D721Med (cell line): ENCODE measurements around the gene ZMAT5.
"Not testable (repeated sequence)": the region's sequence is repeated elsewhere in the genome, so short reads cannot be mapped to it uniquely, and the experiment has no call there.

Experiments
- DNase-seq: peaks from one replicate; pipeline ENCODE4 v3.0.0; 2011; ENCODE audit warnings: low spot score; ENCODE audit not compliant: insufficient read length
- FAIRE-seq: peaks from 2 replicates; lab custom pipeline; 2011; peaks lifted over from hg19 to GRCh38; lab: Jason Lieb, UNC
- TF ChIP-seq, protein P1 (sequence below): IDR thresholded peaks from 2 replicates; pipeline ENCODE4 v1.5.1; 2012; ENCODE audit warnings: mild to moderate bottlenecking, control low read depth; ENCODE audit not compliant: insufficient read depth; ENCODE audit errors: missing control alignments

The ZMAT5 gene

DNA sequence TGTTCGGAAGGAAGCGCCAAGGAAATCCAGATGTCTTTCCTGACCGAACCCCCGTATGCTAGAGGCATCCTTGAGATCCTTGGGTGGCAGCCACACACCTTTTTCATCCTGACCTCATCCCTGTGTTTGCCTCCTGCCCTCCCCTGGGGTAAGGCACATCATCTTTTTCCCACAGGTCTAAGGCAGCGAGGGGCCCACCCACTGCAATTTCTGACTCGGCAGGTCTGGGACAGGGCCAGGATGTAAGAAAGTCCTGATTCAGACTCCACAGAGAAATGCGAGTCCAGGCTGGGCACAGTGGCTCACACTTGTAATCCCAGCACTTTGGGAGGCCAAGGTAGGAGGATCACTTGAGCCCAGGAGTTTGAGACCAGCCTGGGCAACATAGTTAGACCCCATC lies 10.5 kb downstream of the ZMAT5 start:
- FAIRE-seq (no peak), DNase-seq (no peak)
- TF ChIP-seq, protein P1, sequence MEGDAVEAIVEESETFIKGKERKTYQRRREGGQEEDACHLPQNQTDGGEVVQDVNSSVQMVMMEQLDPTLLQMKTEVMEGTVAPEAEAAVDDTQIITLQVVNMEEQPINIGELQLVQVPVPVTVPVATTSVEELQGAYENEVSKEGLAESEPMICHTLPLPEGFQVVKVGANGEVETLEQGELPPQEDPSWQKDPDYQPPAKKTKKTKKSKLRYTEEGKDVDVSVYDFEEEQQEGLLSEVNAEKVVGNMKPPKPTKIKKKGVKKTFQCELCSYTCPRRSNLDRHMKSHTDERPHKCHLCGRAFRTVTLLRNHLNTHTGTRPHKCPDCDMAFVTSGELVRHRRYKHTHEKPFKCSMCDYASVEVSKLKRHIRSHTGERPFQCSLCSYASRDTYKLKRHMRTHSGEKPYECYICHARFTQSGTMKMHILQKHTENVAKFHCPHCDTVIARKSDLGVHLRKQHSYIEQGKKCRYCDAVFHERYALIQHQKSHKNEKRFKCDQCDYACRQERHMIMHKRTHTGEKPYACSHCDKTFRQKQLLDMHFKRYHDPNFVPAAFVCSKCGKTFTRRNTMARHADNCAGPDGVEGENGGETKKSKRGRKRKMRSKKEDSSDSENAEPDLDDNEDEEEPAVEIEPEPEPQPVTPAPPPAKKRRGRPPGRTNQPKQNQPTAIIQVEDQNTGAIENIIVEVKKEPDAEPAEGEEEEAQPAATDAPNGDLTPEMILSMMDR, result no peak

DNA sequence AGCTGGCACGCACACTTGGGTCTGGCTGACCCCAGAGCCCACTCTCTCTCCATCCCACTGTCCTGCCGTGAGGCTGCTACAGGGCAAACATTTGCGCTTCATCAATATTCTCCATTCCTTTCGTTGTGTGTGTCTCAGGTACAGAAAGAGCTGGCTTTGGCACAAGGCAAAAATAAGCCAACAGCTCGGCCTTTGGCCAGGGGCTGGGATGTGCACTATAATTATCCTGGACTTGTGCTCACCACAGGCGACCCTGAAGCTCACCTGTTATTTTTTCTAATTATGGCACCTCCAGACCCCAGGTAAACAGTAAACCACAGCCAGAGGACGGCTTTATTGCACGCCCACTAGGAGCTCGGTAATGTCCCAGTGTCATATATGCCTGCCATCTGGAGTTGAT lies 10.9 kb downstream of the ZMAT5 start:
- no peak for FAIRE-seq
- DNase-seq, result no peak
- TF ChIP-seq, protein P1, result no peak

DNA sequence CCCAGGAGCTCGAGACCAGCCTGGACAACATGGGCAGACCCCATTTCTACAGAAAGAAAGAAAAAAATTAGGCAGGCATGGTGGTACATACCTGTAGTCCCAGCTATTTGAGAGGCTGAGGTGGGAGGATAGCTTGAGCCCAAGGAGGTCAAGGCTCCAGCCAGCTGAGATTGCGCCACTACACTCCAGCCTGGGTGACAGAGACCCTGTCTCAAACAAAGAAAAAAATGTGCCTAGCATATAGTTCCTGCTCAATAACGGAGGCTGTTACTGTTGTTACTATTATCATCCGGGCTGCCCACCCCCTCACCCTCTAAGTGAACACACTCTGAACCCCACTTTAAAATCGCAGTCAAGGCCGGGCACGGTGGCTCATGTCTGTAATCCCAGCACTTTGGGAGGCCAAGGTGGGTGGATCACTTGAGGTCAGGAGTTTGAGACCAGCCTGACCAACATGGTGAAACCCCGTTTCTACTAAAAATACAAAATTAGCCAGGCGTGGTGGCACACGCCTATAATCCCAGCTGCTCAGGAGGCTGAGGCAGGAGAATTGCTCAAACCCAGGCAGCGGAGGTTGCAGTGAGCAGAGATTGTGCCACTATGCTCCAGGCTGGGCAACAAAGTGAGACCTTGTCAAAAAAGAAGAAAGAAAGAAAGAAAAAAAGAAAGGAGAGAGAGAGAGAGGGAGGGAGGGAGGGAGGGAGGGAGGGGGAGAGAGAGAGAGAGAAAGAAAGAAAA lies 12.0 kb downstream of the ZMAT5 start:
- not testable (repeated sequence) for FAIRE-seq

DNA sequence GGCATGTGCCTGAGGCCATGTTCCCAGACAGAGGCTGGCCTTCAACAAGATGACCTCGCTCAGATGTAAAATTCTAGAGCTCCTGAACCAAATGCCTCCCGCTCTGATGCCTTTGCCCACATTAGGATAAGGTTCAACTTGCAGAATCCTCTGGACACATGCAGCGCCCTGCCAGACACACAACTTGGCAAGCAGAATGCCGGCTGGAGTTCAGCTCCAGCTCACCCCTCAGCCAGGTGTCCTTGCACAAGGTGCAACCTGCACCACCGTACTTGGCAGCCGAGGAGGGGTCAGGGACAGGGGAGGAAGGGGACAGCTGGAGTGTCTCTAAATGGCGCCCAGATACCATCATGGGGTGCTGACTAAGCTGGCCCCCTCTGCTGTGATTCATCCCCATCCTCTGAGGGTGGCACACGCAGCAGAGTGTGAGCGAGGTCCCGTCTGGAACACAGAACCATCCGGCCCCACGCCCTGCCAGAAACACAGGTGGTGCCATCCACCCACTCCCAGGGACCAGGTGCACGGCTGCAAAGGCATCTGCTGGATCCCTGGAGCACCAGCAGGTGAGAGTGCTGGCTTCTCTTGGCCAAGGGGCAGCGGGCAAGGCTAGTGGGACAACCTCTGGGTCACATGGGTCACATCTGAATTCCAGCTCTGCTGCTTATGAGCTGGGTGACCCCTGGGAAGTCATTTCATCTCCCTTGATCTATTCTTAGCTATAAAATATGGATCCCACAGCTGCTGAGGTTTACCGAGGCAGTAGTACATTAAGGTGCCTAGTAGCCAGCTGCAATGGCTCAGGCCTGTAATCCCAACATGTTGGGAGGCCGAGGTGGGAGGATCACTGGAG lies 12.8 kb downstream of the ZMAT5 start:
- FAIRE-seq, result no peak
- TF ChIP-seq, protein P1, result no peak
- no peak for DNase-seq

More for the DNA sequence above, 12.0 kb downstream of the ZMAT5 start:
- not testable (repeated sequence) for DNase-seq

DNA sequence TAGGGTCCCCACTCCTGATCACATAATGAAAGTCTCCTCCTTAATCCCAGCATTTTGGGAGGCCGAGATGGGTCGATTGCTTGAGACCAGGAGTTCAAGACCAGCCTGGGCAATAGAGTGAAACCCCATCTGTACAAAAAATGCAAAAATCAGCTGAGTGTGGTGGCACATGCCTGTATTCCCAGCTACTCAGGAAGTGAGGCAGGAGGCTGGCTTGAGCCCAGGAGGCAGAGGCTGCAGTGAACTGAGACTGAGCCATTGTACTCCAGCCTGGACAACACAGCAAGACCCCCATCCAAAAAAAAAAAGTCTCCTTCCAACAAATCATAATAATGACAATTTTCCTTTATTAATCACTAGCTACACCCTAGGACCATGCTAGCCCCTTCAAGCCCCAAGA lies 15.1 kb downstream of the ZMAT5 start:
- FAIRE-seq, result no peak
- TF ChIP-seq, protein P1, result no peak
- DNase-seq, result no peak

DNA sequence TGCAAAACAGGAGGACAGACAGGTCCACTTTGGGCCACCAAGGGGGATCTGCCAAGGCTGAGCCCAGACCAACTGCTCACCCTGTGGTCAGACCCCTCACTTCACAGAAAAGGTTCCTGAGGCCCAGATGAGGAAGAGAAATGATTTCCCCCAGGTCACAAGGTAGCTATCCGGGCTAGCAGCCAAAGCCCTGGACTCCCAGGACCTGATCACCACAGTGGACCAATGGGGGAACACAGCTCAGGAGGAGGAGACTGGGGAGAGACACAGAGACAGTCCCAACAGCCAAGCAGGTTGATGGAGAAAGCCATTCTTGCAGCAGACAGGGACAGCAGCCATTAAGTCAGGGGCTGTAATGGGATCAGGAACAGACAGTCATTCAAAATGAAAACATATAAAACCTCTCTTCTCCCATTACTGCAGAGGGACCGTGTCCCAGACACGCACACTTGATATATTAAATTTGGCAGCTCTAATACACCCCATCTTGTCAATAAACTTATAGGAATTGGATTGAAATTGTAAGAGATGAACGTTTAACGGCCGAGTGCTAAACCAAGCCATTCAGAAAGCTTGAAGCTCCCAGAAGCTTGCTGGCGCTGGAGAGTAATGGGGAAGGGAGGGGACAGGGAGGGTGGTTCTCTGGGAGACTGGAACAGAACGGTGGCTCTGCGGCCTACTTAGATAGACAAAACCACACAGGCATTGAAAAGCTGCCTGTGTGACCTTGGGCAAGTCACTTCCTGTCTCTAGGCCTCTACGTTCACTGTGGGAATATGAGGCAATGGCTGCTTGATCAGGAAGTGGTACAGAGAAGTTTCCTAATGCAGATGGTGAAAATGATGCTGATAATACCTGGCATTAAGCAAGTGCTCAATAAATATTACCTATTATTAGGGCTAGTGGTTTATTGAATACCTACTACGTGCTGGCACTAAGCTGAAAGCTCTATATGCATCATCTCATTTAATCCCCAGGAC lies 16.0 kb downstream of the ZMAT5 start:
- TF ChIP-seq, protein P1, result no peak
- DNase-seq (no peak), FAIRE-seq (no peak)

DNA sequence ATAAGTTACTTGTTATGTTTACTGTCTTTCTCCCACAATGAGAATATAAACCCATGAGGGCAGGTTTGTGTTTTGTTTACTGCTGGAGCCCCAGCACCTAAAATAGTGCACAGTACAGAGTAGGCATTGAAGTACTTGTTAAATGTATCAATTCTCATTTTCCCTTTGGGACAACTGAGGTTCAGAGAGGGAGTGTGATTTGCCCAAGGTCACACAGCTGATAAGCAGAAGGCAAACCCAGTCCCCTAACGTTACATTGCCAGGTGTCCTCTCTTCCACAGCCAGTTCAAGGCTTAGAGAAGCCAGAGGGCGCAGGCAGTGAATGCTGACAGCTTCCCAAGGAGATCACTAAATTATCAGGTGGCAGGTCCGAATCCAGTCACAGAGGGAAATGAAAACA lies 16.8 kb downstream of the ZMAT5 start:
- DNase-seq (no peak), FAIRE-seq (no peak)
- TF ChIP-seq, protein P1, result no peak
